Hepatocyte (in vitro differentiated cells): ENCODE data around the gene MORN3. TPM values are rescaled to one million over a fixed set of nuclear protein-coding genes. Genes with fewer than 3 reads are reported as not detected.
A peak's percentile ranks its signal among the peaks of the same experiment; 100 is the strongest.

ENCODE experiments used
- DNase-seq: peaks from one replicate; pipeline ENCODE4 v3.0.0-alpha.2; 2016; ENCODE audit warnings: low spot score
- H2AFZ ChIP-seq: fragments of 200-600 bp; sonication (generic); 2 replicates; pipeline ENCODE4 v1.6.0; 2016; ENCODE audit warnings: antibody characterized with exemption, mild to moderate bottlenecking
- H3K27ac ChIP-seq: fragments of 200-600 bp; sonication (generic); 2 replicates; pipeline ENCODE4 v1.5.1; 2016; ENCODE audit warnings: mild to moderate bottlenecking
- H3K27me3 ChIP-seq: fragments of 200-600 bp; sonication (generic); 2 replicates; pipeline ENCODE4 v1.6.1; 2016
- H3K36me3 ChIP-seq: fragments of 200-600 bp; sonication (generic); replicated peaks from 2 replicates; pipeline ENCODE4 v1.5.1; 2016; ENCODE audit warnings: low read depth; ENCODE audit not compliant: insufficient read depth
- H3K4me1 ChIP-seq: fragments of 200-600 bp; sonication (generic); 2 replicates; pipeline ENCODE4 v1.5.1; 2016; ENCODE audit warnings: mild to moderate bottlenecking, moderate library complexity; ENCODE audit not compliant: insufficient read depth
- H3K4me2 ChIP-seq: fragments of 200-600 bp; sonication (generic); 2 replicates; pipeline ENCODE4 v1.6.0; 2016
- H3K4me3 ChIP-seq: fragments of 200-600 bp; sonication (generic); 2 replicates; pipeline ENCODE4 v1.5.1; 2016; ENCODE audit warnings: mild to moderate bottlenecking
- H3K79me2 ChIP-seq: fragments of 200-600 bp; sonication (generic); 2 replicates; pipeline ENCODE4 v1.6.0; 2017; ENCODE audit warnings: mild to moderate bottlenecking
- H3K9me2 ChIP-seq: fragments of 200-600 bp; sonication (generic); replicated peaks from 2 replicates; pipeline ENCODE4 v1.6.0; 2017; ENCODE audit warnings: mild to moderate bottlenecking; ENCODE audit not compliant: insufficient read depth
- H3K9me3 ChIP-seq: fragments of 200-600 bp; sonication (generic); 2 replicates; pipeline ENCODE4 v1.5.1; 2016; ENCODE audit warnings: low read depth, mild to moderate bottlenecking
- H4K20me1 ChIP-seq: fragments of 200-600 bp; sonication (generic); 2 replicates; pipeline ENCODE4 v1.6.0; 2016; ENCODE audit warnings: mild to moderate bottlenecking; ENCODE audit not compliant: insufficient read depth, poor library complexity, severe bottlenecking
- CTCF ChIP-seq: fragments of 200-600 bp; sonication (generic); IDR thresholded peaks from 2 replicates; pipeline ENCODE4 v1.5.1; 2016; ENCODE audit warnings: antibody characterized with exemption, mild to moderate bottlenecking; ENCODE audit not compliant: poor library complexity
- EZH2 ChIP-seq: fragments of 200-600 bp; sonication (generic); IDR thresholded peaks from 2 replicates; pipeline ENCODE4 v1.6.1; 2016; ENCODE audit warnings: antibody characterized with exemption, mild to moderate bottlenecking, borderline replicate concordance
- EZH2phosphoT487 ChIP-seq: fragments of 200-600 bp; sonication (generic); IDR thresholded peaks from one replicate; pipeline ENCODE4 v1.6.1; 2018; ENCODE audit warnings: antibody characterized with exemption, mild to moderate bottlenecking, low read depth, moderate library complexity; ENCODE audit not compliant: unreplicated experiment, severe bottlenecking
- WGBS: methylation state at CpG from one replicate; pipeline ENCODE4 v1.1.6; 2016; ENCODE audit warnings: low lambda C conversion rate; ENCODE audit errors: missing lambda C conversion rate; 5-methylcytosine and 5-hydroxymethylcytosine counted together
- polyA plus RNA-seq: library from polyadenylated mRNA; unstranded; fragments of >200 nt; fragmentation: Nextera tagmentation; extraction: Ambion mirVana; gene quantifications from 2 replicates; pipeline ENCODE4 v1.2.1, GENCODE V29; 2016
- total RNA-seq: library from RNA; depleted of rRNA; stranded (reverse); fragments of >200 nt; gene quantifications from 2 replicates; pipeline ENCODE4 v1.2.3, GENCODE V29; 2014

Gene MORN3
- total and polyA plus RNA-seq, 2 experiments from 2014 or later: 0.10 to 0.27 TPM

DNA sequence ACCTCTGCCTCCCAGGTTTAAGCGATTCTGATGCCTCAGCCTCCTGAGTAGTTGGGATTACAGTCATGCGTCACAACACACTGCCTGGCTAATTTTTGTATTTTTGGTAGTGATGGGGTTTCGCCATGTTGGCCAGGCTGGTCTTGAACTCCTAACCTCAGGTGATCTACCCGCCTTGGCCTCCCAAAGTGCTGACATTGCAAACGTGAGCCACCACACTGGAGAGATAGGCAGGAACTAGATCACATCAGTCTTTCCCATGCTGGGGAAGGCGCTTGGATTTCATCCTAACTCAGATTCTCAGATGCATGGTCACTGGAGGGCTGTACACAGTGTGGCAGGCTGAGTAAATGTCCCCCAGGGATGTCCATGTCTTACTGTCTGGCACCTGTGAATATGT lies 61.2 kb downstream of the MORN3 start:
- H3K79me2 ChIP-seq: no peaks in the 10 kb centered on the region
- no peak overlapping the region for H3K4me2 ChIP-seq
- no peaks in the 10 kb centered on the region for H3K9me3 ChIP-seq
- H2AFZ ChIP-seq: no peak overlapping the region
- peaks cover 13% of the 10 kb centered on the region for H3K4me1 ChIP-seq
- no peak for DNase-seq
- WGBS: 97% methylated on average over 6 of the region's 6 CpGs
- no peaks in the 10 kb centered on the region for H3K9me2 ChIP-seq
- H3K27me3 ChIP-seq: no peaks in the 10 kb centered on the region
- no peaks in the 10 kb centered on the region for H3K36me3 ChIP-seq
- H4K20me1 ChIP-seq: no peaks in the 10 kb centered on the region
- H3K27ac ChIP-seq: no peak overlapping the region
- no peak for TF ChIP-seq EZH2phosphoT487
- no peak for TF ChIP-seq CTCF
- no peak for TF ChIP-seq EZH2
- no peak overlapping the region for H3K4me3 ChIP-seq

DNA sequence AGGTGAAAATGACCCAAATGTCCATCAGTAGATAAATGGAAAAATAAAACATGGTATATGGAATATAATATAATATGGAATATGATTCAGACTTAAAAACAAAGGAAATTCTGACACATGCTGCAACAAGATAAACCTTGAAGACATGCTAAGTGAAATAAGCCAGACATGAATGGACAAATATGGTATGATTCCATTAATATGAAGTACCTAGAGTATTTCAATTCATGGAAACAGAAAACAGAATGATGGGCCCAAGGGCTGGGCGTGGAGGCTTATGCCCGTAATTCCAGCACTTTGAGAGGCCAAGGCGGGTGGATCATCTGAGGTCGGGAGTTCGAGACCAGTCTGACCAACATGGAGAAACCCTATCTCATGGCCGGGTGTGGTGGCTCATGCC lies 65.9 kb downstream of the MORN3 start:
- Histone ChIP-seq H3K27me3 (no peaks in the 10 kb centered on the region), H3K79me2 (no peaks in the 10 kb centered on the region), H3K4me2 (no peak overlapping the region), H3K9me3 (no peaks in the 10 kb centered on the region), H4K20me1 (no peaks in the 10 kb centered on the region), H3K4me1 (peaks cover 6% of the 10 kb centered on the region), H3K9me2 (no peaks in the 10 kb centered on the region), H3K36me3 (no peaks in the 10 kb centered on the region), H2AFZ (no peak overlapping the region), H3K4me3 (no peak overlapping the region), H3K27ac (no peak overlapping the region)
- TF ChIP-seq CTCF: no peak
- TF ChIP-seq EZH2: no peak
- TF ChIP-seq EZH2phosphoT487: no peak
- WGBS: 93% methylated on average over 6 of the region's 6 CpGs
- DNase-seq: no peak

- Histone ChIP-seq H2AFZ (no peak overlapping the region), H3K27ac (no peak overlapping the region), H3K27me3 (no peaks in the 10 kb centered on the region), H4K20me1 (no peaks in the 10 kb centered on the region), H3K9me2 (no peaks in the 10 kb centered on the region), H3K4me1 (peaks cover 11% of the 10 kb centered on the region), H3K9me3 (no peaks in the 10 kb centered on the region), H3K36me3 (no peaks in the 10 kb centered on the region), H3K4me2 (no peak overlapping the region), H3K4me3 (no peak overlapping the region), H3K79me2 (no peaks in the 10 kb centered on the region)
- no peak for TF ChIP-seq EZH2
- TF ChIP-seq EZH2phosphoT487: no peak
- TF ChIP-seq CTCF: no peak
- no peak for DNase-seq
- WGBS: 87% methylated on average over 6 of the region's 6 CpGs
These were observed 66.7 kb downstream of the MORN3 start for GRCh38 chr12:121602766-121603165.

DNA sequence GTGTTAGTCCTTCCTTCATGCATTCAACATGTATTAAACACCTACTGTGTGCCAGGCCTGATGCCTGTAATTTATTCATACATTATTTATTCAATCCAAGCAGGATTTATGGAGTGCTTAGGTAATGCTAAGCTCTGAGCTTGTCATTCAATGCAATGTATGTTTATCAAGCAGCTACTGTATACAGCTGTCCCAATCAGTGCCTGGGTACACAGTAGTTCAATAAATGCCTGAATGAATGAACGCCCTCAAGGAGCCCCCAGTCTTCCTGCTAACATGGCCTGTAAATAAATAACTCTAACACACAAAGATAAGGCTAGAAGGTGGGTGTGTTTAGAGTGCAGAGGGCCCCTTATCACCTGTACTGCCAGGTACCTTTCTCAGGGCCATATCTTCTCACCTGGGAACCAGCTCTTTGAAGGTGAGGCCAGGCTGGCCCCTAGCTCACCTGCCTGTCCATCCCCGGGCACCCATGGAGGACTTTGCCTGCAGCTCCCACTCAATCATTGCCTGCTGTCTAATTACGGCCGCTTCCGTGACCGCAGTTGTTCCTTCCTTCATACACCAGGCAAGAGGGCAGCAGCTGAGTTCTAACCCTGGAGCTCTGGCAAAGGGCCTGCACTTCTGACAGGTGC lies 68.6 kb downstream of the MORN3 start:
- no peaks in the 10 kb centered on the region for H4K20me1 ChIP-seq
- H3K4me3 ChIP-seq: no peak overlapping the region
- no peaks in the 10 kb centered on the region for H3K79me2 ChIP-seq
- H3K4me2 ChIP-seq: no peak overlapping the region
- peak; percentile 55 for TF ChIP-seq EZH2phosphoT487
- no peak for TF ChIP-seq CTCF
- no peak overlapping the region for H2AFZ ChIP-seq
- 54% methylated on average over 6 of the region's 6 CpGs for WGBS
- peak overlapping the region; percentile 53 for H3K27ac ChIP-seq
- peaks cover 11% of the 10 kb centered on the region for H3K4me1 ChIP-seq
- no peaks in the 10 kb centered on the region for H3K27me3 ChIP-seq
- H3K9me3 ChIP-seq: no peaks in the 10 kb centered on the region
- H3K9me2 ChIP-seq: no peaks in the 10 kb centered on the region
- no peaks in the 10 kb centered on the region for H3K36me3 ChIP-seq
- peak; percentile 79 for DNase-seq
